Tibial artery (tissue), 4 donors: ENCODE data around the gene NPPC.

Experiments used
- DNase-seq, 2 donors: peaks; one replicate each; pipeline ENCODE4 v3.0.0-alpha.2; 2019
- H3K27ac ChIP-seq, 2 donors: fragments of 200-600 bp; sonication (generic) in 1 of 2; 1 replicate in 1 of 2; 2 replicates in 1 of 2; pipeline ENCODE4 v1.5.1; 2018 to 2019; ENCODE audit warnings: mild to moderate bottlenecking in 1 of 2
- H3K27me3 ChIP-seq, 2 donors: fragments of 200-600 bp; sonication (generic) in 1 of 2; one replicate each; pipeline versions ENCODE4 v1.5.1 to v1.6.0; 2016 to 2019
- H3K36me3 ChIP-seq, 3 donors: fragments of 200-600 bp; sonication (generic) in 2 of 3; one replicate each; pipeline ENCODE4 v1.5.1; 2016 to 2019; ENCODE audit warnings: mild to moderate bottlenecking in 2 of 3
- H3K4me1 ChIP-seq, 4 donors: fragments of 200-600 bp; sonication (generic) in 2 of 4; 1 replicate in 3 of 4; 2 replicates in 1 of 4; pipeline ENCODE4 v1.5.1; 2016 to 2019
- H3K4me3 ChIP-seq, 2 donors: fragments of 200-600 bp; sonication (generic) in 1 of 2; 1 replicate in 1 of 2; 2 replicates in 1 of 2; pipeline ENCODE4 v1.5.1; 2018 to 2019; ENCODE audit warnings: mild to moderate bottlenecking in 2 of 2
- H3K9me3 ChIP-seq, 3 donors: fragments of 200-600 bp; sonication (generic) in 1 of 3; one replicate each; pipeline ENCODE4 v1.5.1; 2016 to 2019
- CTCF ChIP-seq, 2 experiments: fragments of 200-600 bp in 1 of 2; fragments of 450-650 bp in 1 of 2; IDR thresholded peaks; one replicate each; pipeline ENCODE4 v1.5.1; 2017 to 2019; ENCODE audit warnings: antibody characterized with exemption in 2 of 2, mild to moderate bottlenecking in 1 of 2, moderate library complexity in 1 of 2
- intact Hi-C: fragments of 100-400 bp; cut with DNase I; formaldehyde crosslinking; loops from one replicate; pipeline ENCODE4 v1.15.0; 2023; ENCODE audit warnings: low total_unique reads

The NPPC gene

GRCh38 chr2:231923951-231924888 lies 2.0 kb downstream of the NPPC start:
- TF ChIP-seq CTCF (IDR thresholded peaks at IDR 0.05): no peak
- Histone ChIP-seq H3K27ac (no peak overlapping the region), H3K36me3 (no peaks in the 10 kb centered on the region), H3K9me3 (no peaks in the 10 kb centered on the region), H3K4me1 (peaks cover 0 to 26% (median 21%) of the 10 kb centered on the region in 4 donors), H3K27me3 (peaks cover 0 to 79% of the 10 kb centered on the region in 2 donors), H3K4me3 (no peak overlapping the region)
- intact Hi-C loops: loop anchor here (2.0 kb wide), 1 partner anchor 403 kb away; no protein-coding TSS in a partner anchor
- no peak for DNase-seq

GRCh38 chr2:231923010-231923344 lies 3.2 kb downstream of the NPPC start:
- Histone ChIP-seq H3K4me1 (peaks cover 0 to 26% (median 21%) of the 10 kb centered on the region in 4 donors), H3K27me3 (peaks cover 0 to 78% of the 10 kb centered on the region in 2 donors), H3K27ac (no peak overlapping the region), H3K36me3 (no peaks in the 10 kb centered on the region), H3K9me3 (no peaks in the 10 kb centered on the region), H3K4me3 (no peak overlapping the region)
- DNase-seq: peak; percentile 3 to 9
- intact Hi-C loops: no loop called here
- no peak for TF ChIP-seq CTCF (IDR thresholded peaks at IDR 0.05)

GRCh38 chr2:231922311-231923009 lies 3.7 kb downstream of the NPPC start:
- H3K36me3 ChIP-seq: no peaks in the 10 kb centered on the region
- peak in 1 of 2 donors; percentile 7 for DNase-seq
- no peak overlapping the region for H3K27ac ChIP-seq
- TF ChIP-seq CTCF (IDR thresholded peaks at IDR 0.05): no peak
- no peaks in the 10 kb centered on the region for H3K9me3 ChIP-seq
- no peak overlapping the region for H3K4me3 ChIP-seq
- intact Hi-C loops: no loop called here
- peaks cover 0 to 76% of the 10 kb centered on the region in 2 donors for H3K27me3 ChIP-seq
- peaks cover 0 to 29% (median 21%) of the 10 kb centered on the region in 4 donors for H3K4me1 ChIP-seq

GRCh38 chr2:231920795-231921194 lies 5.4 kb downstream of the NPPC start:
- peaks cover 0 to 15% (median 10%) of the 10 kb centered on the region in 4 donors for H3K4me1 ChIP-seq
- H3K4me3 ChIP-seq: no peak overlapping the region
- peaks cover 0 to 59% of the 10 kb centered on the region in 2 donors for H3K27me3 ChIP-seq
- no peak overlapping the region for H3K27ac ChIP-seq
- no peak for DNase-seq
- no peaks in the 10 kb centered on the region for H3K9me3 ChIP-seq
- TF ChIP-seq CTCF (IDR thresholded peaks at IDR 0.05): no peak
- no peaks in the 10 kb centered on the region for H3K36me3 ChIP-seq
- intact Hi-C loops: no loop called here

GRCh38 chr2:231920366-231920765 lies 5.8 kb downstream of the NPPC start:
- Histone ChIP-seq H3K27ac (no peak overlapping the region), H3K9me3 (no peaks in the 10 kb centered on the region), H3K27me3 (peaks cover 0 to 55% of the 10 kb centered on the region in 2 donors), H3K4me1 (peaks cover 0 to 11% (median 5%) of the 10 kb centered on the region in 4 donors), H3K4me3 (no peak overlapping the region), H3K36me3 (no peaks in the 10 kb centered on the region)
- intact Hi-C loops: no loop called here
- DNase-seq: peak in 1 of 2 donors; percentile 12
- TF ChIP-seq CTCF (IDR thresholded peaks at IDR 0.05): no peak
